GM20000 (cell line): ENCODE results near the gene RPS6KA5.
"Not testable (repeated sequence)": the region's sequence is repeated elsewhere in the genome, so short reads cannot be mapped to it uniquely, and the experiment has no call there.

Experiments
- DNase-seq: peaks from one replicate; pipeline ENCODE4 v3.0.0; 2012; ENCODE audit warnings: low spot score
- CTCF ChIP-seq: IDR thresholded peaks from 2 replicates; pipeline ENCODE4 v1.5.1; 2012; ENCODE audit warnings: mild to moderate bottlenecking, control low read depth; ENCODE audit errors: extremely low read depth, missing control alignments

The RPS6KA5 gene

GRCh38 chr14:90849787-90850444 is 210.5 kb downstream of the RPS6KA5 start:
- no peak for TF ChIP-seq CTCF
- DNase-seq: no peak

GRCh38 chr14:90848944-90849731 is 211.3 kb downstream of the RPS6KA5 start:
- DNase-seq: no peak
- TF ChIP-seq CTCF: no peak

- TF ChIP-seq CTCF: no peak
- DNase-seq: no peak
Observed at GRCh38 chr14:90846511-90846910, 213.9 kb downstream of the RPS6KA5 start.

GRCh38 chr14:90844321-90844720 is 216.1 kb downstream of the RPS6KA5 start:
- no peak for TF ChIP-seq CTCF
- no peak for DNase-seq

GRCh38 chr14:90842726-90843125 is 217.7 kb downstream of the RPS6KA5 start:
- no peak for DNase-seq
- no peak for TF ChIP-seq CTCF

- DNase-seq: not testable (repeated sequence)
Observed at GRCh38 chr14:90840667-90841066, 219.8 kb downstream of the RPS6KA5 start.

GRCh38 chr14:90839889-90840266 is 220.6 kb downstream of the RPS6KA5 start:
- no peak for DNase-seq
- no peak for TF ChIP-seq CTCF
